Parathyroid adenoma (tissue), 2 donors: ENCODE results near the gene ABCC3.
A peak's percentile ranks its signal among the peaks of the same experiment; 100 is the strongest.

ENCODE experiments used
- H2AFZ ChIP-seq: fragments of 300-600 bp; sonication (generic); one replicate; pipeline ENCODE4 v1.7.0; 2017; ENCODE audit warnings: antibody characterized with exemption, mild to moderate bottlenecking
- H3K27ac ChIP-seq: fragments of 300-600 bp; sonication (generic); one replicate; pipeline ENCODE4 v1.7.0; 2017
- H3K27me3 ChIP-seq: fragments of 300-600 bp; sonication (generic); one replicate; pipeline ENCODE4 v1.7.0; 2017; ENCODE audit warnings: low read length; ENCODE audit not compliant: control insufficient read depth, insufficient read depth
- H3K36me3 ChIP-seq: fragments of 300-600 bp; sonication (generic); one replicate; pipeline ENCODE4 v1.7.0; 2017; ENCODE audit warnings: low read length; ENCODE audit not compliant: control insufficient read depth, insufficient read depth
- H3K4me1 ChIP-seq: fragments of 300-600 bp; sonication (generic); one replicate; pipeline ENCODE4 v1.7.0; 2017; ENCODE audit warnings: control low read depth
- H3K4me2 ChIP-seq: fragments of 300-600 bp; sonication (generic); one replicate; pipeline ENCODE4 v1.7.0; 2017; ENCODE audit warnings: low read length
- H3K4me3 ChIP-seq: fragments of 300-600 bp; sonication (generic); one replicate; pipeline ENCODE4 v1.7.0; 2017; ENCODE audit warnings: low read depth, low read length
- H3K79me2 ChIP-seq: fragments of 300-600 bp; sonication (generic); one replicate; pipeline ENCODE4 v1.7.0; 2017; ENCODE audit warnings: control low read depth
- H3K9ac ChIP-seq: fragments of 300-600 bp; sonication (generic); one replicate; pipeline ENCODE4 v1.7.0; 2017; ENCODE audit warnings: mild to moderate bottlenecking
- H3K9me3 ChIP-seq: fragments of 300-600 bp; sonication (generic); one replicate; pipeline ENCODE4 v1.7.0; 2017; ENCODE audit warnings: low read length; ENCODE audit not compliant: control insufficient read depth
- TF ChIP-seq, protein P1 (sequence below): fragments of 300-600 bp; sonication (generic); IDR thresholded peaks from one replicate; pipeline ENCODE4 v1.7.0; 2017; ENCODE audit warnings: antibody characterized with exemption, mild to moderate bottlenecking
- donor health status: primary hyperparathyroidism.

ABCC3 gene, protein sequence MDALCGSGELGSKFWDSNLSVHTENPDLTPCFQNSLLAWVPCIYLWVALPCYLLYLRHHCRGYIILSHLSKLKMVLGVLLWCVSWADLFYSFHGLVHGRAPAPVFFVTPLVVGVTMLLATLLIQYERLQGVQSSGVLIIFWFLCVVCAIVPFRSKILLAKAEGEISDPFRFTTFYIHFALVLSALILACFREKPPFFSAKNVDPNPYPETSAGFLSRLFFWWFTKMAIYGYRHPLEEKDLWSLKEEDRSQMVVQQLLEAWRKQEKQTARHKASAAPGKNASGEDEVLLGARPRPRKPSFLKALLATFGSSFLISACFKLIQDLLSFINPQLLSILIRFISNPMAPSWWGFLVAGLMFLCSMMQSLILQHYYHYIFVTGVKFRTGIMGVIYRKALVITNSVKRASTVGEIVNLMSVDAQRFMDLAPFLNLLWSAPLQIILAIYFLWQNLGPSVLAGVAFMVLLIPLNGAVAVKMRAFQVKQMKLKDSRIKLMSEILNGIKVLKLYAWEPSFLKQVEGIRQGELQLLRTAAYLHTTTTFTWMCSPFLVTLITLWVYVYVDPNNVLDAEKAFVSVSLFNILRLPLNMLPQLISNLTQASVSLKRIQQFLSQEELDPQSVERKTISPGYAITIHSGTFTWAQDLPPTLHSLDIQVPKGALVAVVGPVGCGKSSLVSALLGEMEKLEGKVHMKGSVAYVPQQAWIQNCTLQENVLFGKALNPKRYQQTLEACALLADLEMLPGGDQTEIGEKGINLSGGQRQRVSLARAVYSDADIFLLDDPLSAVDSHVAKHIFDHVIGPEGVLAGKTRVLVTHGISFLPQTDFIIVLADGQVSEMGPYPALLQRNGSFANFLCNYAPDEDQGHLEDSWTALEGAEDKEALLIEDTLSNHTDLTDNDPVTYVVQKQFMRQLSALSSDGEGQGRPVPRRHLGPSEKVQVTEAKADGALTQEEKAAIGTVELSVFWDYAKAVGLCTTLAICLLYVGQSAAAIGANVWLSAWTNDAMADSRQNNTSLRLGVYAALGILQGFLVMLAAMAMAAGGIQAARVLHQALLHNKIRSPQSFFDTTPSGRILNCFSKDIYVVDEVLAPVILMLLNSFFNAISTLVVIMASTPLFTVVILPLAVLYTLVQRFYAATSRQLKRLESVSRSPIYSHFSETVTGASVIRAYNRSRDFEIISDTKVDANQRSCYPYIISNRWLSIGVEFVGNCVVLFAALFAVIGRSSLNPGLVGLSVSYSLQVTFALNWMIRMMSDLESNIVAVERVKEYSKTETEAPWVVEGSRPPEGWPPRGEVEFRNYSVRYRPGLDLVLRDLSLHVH (N-terminal part only)

DNA sequence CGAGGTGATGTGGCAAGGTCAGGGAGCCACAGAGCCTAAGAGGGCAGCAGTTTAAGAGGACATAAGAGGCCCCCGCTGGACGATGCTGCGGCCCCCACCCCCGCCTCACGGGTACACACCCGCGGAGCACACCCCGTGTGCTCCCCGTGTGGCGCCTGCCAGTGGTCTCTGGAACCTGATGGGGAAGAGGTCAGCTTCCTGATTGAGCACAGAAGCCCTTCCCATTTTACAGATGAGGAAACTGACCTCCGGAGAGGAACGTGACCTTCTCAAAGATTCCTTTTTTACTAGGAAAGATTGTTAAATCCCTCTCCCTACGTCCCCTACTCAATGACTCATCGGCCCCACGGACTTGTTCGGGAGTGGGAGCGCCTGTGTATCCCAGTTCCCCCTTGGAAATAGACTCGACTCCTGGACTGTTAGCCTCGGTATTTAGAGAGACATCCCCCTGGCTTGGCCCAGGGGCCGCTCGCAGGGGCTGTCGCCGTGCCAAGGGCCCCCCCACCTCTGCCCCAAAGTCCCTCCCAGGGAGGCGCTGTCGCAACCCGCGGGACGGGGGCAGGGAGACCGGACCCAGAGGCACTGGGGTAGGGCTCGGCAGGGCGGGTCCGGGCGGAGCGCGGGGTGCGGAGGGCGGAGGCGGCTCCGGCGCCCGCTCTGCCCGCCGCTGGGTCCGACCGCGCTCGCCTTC is at the start of gene ABCC3:
Gene ABCC3 (plus strand): TSS at position 658 of the 691 bp plus-strand sequence. CDS start 56 bp downstream, outside the sequence.
- Histone ChIP-seq H3K27me3 (no peaks in the 10 kb centered on the region), H3K4me2 (peak within 1 kb of the TSS; percentile 57), H3K79me2 (no peaks in the 10 kb centered on the region), H3K9ac (no peak within 1 kb of the TSS), H3K36me3 (no peaks in the 10 kb centered on the region), H3K4me1 (peaks cover 52% of the 10 kb centered on the region), H2AFZ (peak within 1 kb of the TSS; percentile 50), H3K4me3 (peak within 1 kb of the TSS; percentile 17), H3K9me3 (no peaks in the 10 kb centered on the region), H3K27ac (no peak within 1 kb of the TSS)
- TF ChIP-seq, protein P1, sequence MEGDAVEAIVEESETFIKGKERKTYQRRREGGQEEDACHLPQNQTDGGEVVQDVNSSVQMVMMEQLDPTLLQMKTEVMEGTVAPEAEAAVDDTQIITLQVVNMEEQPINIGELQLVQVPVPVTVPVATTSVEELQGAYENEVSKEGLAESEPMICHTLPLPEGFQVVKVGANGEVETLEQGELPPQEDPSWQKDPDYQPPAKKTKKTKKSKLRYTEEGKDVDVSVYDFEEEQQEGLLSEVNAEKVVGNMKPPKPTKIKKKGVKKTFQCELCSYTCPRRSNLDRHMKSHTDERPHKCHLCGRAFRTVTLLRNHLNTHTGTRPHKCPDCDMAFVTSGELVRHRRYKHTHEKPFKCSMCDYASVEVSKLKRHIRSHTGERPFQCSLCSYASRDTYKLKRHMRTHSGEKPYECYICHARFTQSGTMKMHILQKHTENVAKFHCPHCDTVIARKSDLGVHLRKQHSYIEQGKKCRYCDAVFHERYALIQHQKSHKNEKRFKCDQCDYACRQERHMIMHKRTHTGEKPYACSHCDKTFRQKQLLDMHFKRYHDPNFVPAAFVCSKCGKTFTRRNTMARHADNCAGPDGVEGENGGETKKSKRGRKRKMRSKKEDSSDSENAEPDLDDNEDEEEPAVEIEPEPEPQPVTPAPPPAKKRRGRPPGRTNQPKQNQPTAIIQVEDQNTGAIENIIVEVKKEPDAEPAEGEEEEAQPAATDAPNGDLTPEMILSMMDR, result no peak

DNA sequence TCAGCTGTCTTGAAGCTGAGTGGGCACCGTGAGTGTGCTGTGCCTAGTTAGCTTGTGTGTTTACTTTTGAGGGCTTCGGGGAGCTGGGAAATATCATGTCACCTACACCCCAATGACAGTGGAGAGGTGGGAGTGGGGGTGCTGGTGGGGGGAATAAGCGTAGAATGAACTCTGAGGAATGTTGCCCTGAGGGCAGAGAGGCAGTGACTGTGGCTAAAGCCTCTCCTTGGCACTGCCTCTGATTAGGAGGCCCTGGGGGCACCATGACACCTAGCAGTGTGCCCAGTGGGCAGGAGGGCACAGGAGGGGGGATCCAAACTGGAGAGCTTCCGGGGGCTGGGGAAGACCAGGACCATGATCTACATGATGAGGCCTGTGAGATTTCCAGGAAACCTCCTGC is 49.3 kb upstream of the ABCC3 start:
- H3K4me2 ChIP-seq, result no peak overlapping the region
- no peak overlapping the region for H3K27ac ChIP-seq
- H3K79me2 ChIP-seq, result no peaks in the 10 kb centered on the region
- TF ChIP-seq, protein P1, result no peak
- no peak overlapping the region for H2AFZ ChIP-seq
- H3K9ac ChIP-seq, result no peak overlapping the region
- no peaks in the 10 kb centered on the region for H3K27me3 ChIP-seq
- peaks cover 11% of the 10 kb centered on the region for H3K4me1 ChIP-seq
- H3K36me3 ChIP-seq, result no peaks in the 10 kb centered on the region
- H3K4me3 ChIP-seq, result no peak overlapping the region
- no peaks in the 10 kb centered on the region for H3K9me3 ChIP-seq

DNA sequence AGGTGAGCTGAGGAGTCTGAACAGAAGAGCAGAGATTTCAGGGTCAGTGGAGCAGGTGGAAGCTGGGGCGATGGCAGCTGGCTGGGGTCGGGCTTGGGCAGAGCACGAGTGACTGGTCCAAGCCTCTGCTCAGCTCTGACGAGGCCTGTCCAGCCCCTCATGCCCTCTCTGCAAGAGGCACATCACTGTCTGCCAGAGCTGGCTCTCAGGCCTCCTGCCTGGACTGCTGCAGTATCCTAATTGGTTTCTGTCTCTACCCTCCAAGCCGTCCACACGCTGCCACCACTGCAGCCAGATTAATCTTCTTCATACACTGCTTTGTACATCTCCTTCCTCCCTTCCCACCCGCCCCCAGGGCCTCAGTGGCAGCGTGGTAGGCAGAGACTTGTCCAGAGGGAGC is 48.8 kb upstream of the ABCC3 start:
- Histone ChIP-seq H3K9ac (no peak overlapping the region), H3K4me3 (no peak overlapping the region), H2AFZ (no peak overlapping the region), H3K4me2 (no peak overlapping the region), H3K79me2 (no peaks in the 10 kb centered on the region), H3K9me3 (no peaks in the 10 kb centered on the region), H3K27me3 (no peaks in the 10 kb centered on the region), H3K27ac (no peak overlapping the region), H3K36me3 (no peaks in the 10 kb centered on the region), H3K4me1 (peaks cover 11% of the 10 kb centered on the region)
- TF ChIP-seq, protein P1, result no peak

DNA sequence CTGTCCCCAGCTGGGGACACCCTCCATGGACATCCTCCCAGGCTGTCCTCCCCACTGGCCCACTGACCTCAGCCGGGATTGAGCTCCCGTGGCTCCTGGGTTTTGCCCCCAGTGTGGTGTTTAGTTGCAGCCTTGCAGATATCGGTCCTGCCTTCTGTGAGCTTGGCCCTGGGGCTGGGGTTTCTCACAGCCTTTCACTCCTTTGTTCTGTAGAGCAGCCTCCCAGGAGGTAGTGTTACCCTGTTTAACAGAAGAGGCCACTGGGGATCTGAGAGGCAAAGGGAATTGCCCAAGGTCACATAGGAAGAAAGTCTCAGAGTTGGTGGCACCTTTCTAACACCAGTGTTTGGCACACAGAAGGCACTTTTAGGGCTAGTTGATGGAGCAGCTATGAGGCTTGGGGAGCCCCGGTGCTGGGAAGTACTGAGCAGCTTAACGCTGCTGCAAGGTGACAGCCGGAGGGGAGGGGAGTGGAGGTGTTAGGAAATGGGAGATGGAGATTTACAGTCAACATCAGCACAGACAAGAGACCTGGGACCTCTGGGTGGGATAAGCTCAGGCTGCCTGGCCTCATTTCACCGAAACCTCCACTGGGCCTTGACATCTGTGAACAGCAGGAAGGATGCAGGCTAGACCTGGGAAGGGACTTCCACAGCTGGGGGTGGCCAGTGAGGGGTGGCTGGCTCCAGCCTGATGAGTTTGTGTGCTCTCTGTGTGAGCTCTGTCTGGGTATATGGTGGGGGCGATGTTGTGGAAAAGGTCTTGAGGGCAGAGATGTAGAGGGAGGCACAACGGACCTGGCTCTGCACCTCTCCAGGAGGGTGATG is 48.0 kb upstream of the ABCC3 start:
- Histone ChIP-seq H3K79me2 (no peaks in the 10 kb centered on the region), H2AFZ (no peak overlapping the region), H3K27me3 (no peaks in the 10 kb centered on the region), H3K27ac (no peak overlapping the region), H3K36me3 (no peaks in the 10 kb centered on the region), H3K9ac (no peak overlapping the region), H3K4me1 (peaks cover 11% of the 10 kb centered on the region), H3K4me3 (no peak overlapping the region), H3K4me2 (no peak overlapping the region), H3K9me3 (no peaks in the 10 kb centered on the region)
- TF ChIP-seq, protein P1, result no peak
